Measurements from ENCODE around the gene ABCG1. TPM values are rescaled to one million over a fixed set of nuclear protein-coding genes. Genes with fewer than 3 reads are reported as not detected.

Gene ABCG1
- total and polyA plus RNA-seq, 4 donors = 1.6 to 9.7 (median 5.3) TPM

- H3K4me1 ChIP-seq (ENCODE audit: control insufficient read depth in 4 of 4, insufficient read depth in 4 of 4, low read length in 3 of 4) = no peaks in the 10 kb centered on the region
- H3K9ac ChIP-seq (ENCODE audit: low read depth in 1 of 2, low read length in 2 of 2) = no peak overlapping the region
- H3K27me3 ChIP-seq (ENCODE audit: control insufficient read depth in 4 of 4, insufficient read depth in 4 of 4, low read length in 3 of 4) = peaks cover 0 to 4% (median 0%) of the 10 kb centered on the region in 4 donors
- WGBS = 94% methylated on average over 33 of the region's 33 CpGs
- no peak overlapping the region for H3K4me3 ChIP-seq (ENCODE audit: low read depth in 1 of 3, low read length in 3 of 3)
- H3K27ac ChIP-seq (ENCODE audit: low read depth in 1 of 2, low read length in 2 of 2) = no peak overlapping the region
- no peak for DNase-seq (ENCODE audit: low spot score)
- no peak for TF ChIP-seq MAX (IDR thresholded peaks at IDR 0.05)
- TF ChIP-seq REST (IDR thresholded peaks at IDR 0.05) = no peak
- TF ChIP-seq GABPA (IDR thresholded peaks at IDR 0.05 in 1 of 2, conservative IDR thresholded peaks at IDR 0.05 in 1 of 2) = no peak
- TF ChIP-seq FOXA2 (IDR thresholded peaks at IDR 0.05) = no peak
- TF ChIP-seq CTCF (IDR thresholded peaks at IDR 0.05; ENCODE audit: low read depth, low read length, missing input control) = no peak
- no peak for TF ChIP-seq HNF4G (IDR thresholded peaks at IDR 0.05)
- TF ChIP-seq RXRA (IDR thresholded peaks at IDR 0.05) = no peak
- TF ChIP-seq RAD21 (IDR thresholded peaks at IDR 0.05) = no peak
- no peak for TF ChIP-seq TAF1 (conservative IDR thresholded peaks at IDR 0.05)
- TF ChIP-seq ZBTB33 (IDR thresholded peaks at IDR 0.05) = no peak
- TF ChIP-seq HNF4A (conservative IDR thresholded peaks at IDR 0.05) = no peak
- no peak for TF ChIP-seq YY1 (IDR thresholded peaks at IDR 0.05)
- TF ChIP-seq EGR1 (IDR thresholded peaks at IDR 0.05; ENCODE audit: low read depth in 2 of 2) = no peak
- no peaks in the 10 kb centered on the region for H3K9me3 ChIP-seq (ENCODE audit: control insufficient read depth in 4 of 4, low read length in 3 of 4)
- no peaks in the 10 kb centered on the region for H3K36me3 ChIP-seq (ENCODE audit: control insufficient read depth in 4 of 4, insufficient read depth in 3 of 4, low read depth in 1 of 4, low read length in 3 of 4)
These were observed 86.8 kb downstream of the ABCG1 start for GRCh38 chr21:42305707-42306147.

- DNase-seq (ENCODE audit: low spot score) = no peak
- no peaks in the 10 kb centered on the region for H3K9me3 ChIP-seq (ENCODE audit: control insufficient read depth in 4 of 4, low read length in 3 of 4)
- 63% methylated on average over 17 of the region's 17 CpGs for WGBS
- no peak overlapping the region for H3K4me3 ChIP-seq (ENCODE audit: low read depth in 1 of 3, low read length in 3 of 3)
- H3K27ac ChIP-seq (ENCODE audit: low read depth in 1 of 2, low read length in 2 of 2) = no peak overlapping the region
- no peaks in the 10 kb centered on the region for H3K4me1 ChIP-seq (ENCODE audit: control insufficient read depth in 4 of 4, insufficient read depth in 4 of 4, low read length in 3 of 4)
- H3K27me3 ChIP-seq (ENCODE audit: control insufficient read depth in 4 of 4, insufficient read depth in 4 of 4, low read length in 3 of 4) = peaks cover 0 to 4% (median 0%) of the 10 kb centered on the region in 4 donors
- TF ChIP-seq GABPA (IDR thresholded peaks at IDR 0.05 in 1 of 2, conservative IDR thresholded peaks at IDR 0.05 in 1 of 2) = no peak
- no peak for TF ChIP-seq SP1 (IDR thresholded peaks at IDR 0.05)
- no peak for TF ChIP-seq HNF4G (IDR thresholded peaks at IDR 0.05)
- no peak for TF ChIP-seq FOXA1 (IDR thresholded peaks at IDR 0.05)
- no peak for TF ChIP-seq EGR1 (IDR thresholded peaks at IDR 0.05; ENCODE audit: low read depth in 2 of 2)
- no peak for TF ChIP-seq RAD21 (IDR thresholded peaks at IDR 0.05)
- TF ChIP-seq REST (IDR thresholded peaks at IDR 0.05) = no peak
- no peak for TF ChIP-seq YY1 (IDR thresholded peaks at IDR 0.05)
- no peak for TF ChIP-seq FOXA2 (IDR thresholded peaks at IDR 0.05)
- H3K9ac ChIP-seq (ENCODE audit: low read depth in 1 of 2, low read length in 2 of 2) = no peak overlapping the region
- no peaks in the 10 kb centered on the region for H3K36me3 ChIP-seq (ENCODE audit: control insufficient read depth in 4 of 4, insufficient read depth in 3 of 4, low read depth in 1 of 4, low read length in 3 of 4)
These were observed 87.6 kb downstream of the ABCG1 start for GRCh38 chr21:42306366-42307035.

Data from liver (tissue), 9 donors.